ENCODE measurements around the gene FBXO47. TPM values are rescaled to one million over a fixed set of nuclear protein-coding genes. Genes with fewer than 3 reads are reported as not detected.

FBXO47 gene
- total RNA-seq, 2 donors from 2014 or later = not detected

DNA sequence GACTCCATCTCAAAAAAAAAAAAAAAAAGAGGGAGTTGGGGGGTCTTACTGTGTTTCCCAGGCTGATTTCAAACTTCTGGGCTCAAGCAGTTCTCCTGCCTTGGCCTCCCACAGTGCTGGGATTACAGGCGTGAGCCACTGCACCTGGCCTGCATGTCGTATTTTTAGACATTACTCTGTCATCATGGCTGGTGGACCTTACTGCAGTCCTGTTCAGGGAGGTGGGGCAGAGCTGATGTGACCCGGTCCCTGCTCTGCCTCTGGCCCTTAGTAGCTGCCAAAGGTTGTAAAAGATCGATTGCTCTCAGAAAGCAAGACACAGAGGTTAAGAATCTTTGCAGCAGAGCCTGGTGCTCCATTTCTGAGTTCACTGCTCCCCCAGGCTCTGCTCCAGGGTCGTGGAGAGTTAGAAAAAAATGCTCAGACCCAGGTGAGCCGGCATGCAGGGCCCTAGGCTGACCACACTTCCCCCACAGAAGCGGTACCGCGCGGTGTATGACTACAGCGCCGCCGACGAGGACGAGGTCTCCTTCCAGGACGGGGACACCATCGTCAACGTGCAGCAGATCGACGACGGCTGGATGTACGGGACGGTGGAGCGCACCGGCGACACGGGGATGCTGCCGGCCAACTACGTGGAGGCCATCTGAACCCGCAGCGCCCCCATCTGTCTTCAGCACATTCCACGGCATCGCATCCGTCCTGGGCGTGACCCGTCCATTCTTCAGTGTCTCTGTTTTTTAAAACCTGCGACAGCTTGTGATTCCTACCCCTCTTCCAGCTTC is 48.9 kb downstream of the FBXO47 start:
- Histone ChIP-seq H3K36me3 (peaks cover 56% of the 10 kb centered on the region), H3K27me3 (no peaks in the 10 kb centered on the region), H3K4me1 (peaks cover 0 to 49% of the 10 kb centered on the region in 2 donors), H3K27ac (no peak overlapping the region), H3K9me3 (no peaks in the 10 kb centered on the region), H3K4me3 (no peak overlapping the region)
- TF ChIP-seq, protein P1, sequence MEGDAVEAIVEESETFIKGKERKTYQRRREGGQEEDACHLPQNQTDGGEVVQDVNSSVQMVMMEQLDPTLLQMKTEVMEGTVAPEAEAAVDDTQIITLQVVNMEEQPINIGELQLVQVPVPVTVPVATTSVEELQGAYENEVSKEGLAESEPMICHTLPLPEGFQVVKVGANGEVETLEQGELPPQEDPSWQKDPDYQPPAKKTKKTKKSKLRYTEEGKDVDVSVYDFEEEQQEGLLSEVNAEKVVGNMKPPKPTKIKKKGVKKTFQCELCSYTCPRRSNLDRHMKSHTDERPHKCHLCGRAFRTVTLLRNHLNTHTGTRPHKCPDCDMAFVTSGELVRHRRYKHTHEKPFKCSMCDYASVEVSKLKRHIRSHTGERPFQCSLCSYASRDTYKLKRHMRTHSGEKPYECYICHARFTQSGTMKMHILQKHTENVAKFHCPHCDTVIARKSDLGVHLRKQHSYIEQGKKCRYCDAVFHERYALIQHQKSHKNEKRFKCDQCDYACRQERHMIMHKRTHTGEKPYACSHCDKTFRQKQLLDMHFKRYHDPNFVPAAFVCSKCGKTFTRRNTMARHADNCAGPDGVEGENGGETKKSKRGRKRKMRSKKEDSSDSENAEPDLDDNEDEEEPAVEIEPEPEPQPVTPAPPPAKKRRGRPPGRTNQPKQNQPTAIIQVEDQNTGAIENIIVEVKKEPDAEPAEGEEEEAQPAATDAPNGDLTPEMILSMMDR (IDR thresholded peaks at IDR 0.05) = no peak
- no peak for DNase-seq (ENCODE audit: low spot score)

DNA sequence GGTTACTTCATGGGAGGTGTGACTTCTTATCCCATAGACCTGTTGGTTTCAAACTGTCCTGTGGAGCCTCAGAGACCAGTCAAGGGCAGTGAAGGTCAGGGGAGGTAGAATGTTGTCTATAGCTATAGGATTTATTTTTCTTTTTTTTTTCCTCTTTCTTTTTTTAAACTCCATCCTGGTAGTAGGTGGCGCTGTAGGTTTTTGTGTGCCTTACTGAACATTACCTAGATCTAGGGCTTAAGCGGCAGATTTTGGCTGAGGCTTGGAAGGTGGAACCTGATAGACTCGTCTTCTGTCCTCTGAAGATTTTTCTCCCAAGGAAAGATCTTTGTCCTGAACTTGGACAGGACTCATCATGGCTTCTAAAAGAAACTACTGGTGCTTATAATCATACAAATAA is 49.9 kb downstream of the FBXO47 start:
- no peak overlapping the region for H3K27ac ChIP-seq
- DNase-seq (ENCODE audit: low spot score) = no peak
- TF ChIP-seq, protein P1 (IDR thresholded peaks at IDR 0.05) = no peak
- no peaks in the 10 kb centered on the region for H3K27me3 ChIP-seq
- peaks cover 56% of the 10 kb centered on the region for H3K36me3 ChIP-seq
- no peaks in the 10 kb centered on the region for H3K9me3 ChIP-seq
- peaks cover 0 to 49% of the 10 kb centered on the region in 2 donors for H3K4me1 ChIP-seq
- H3K4me3 ChIP-seq = no peak overlapping the region

DNA sequence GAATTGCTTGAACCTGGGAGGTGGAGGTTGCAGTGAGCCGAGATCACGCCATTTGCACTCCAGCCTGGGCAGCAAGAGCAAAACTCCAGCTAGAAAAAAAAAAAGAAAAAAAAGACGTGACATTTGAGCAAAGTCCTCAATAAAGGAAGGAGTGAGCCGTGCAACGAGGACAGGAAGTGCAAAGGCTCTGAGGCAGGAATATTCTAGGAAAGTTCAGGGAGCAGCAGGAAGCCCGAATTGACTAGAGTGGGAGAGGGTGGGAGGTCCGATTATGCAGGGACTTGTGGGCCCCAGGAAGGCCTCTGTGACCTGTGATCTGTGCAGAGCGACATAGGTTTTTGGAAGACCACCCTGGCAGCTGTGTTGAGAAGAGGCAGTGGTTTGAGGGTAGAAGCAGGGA is 50.4 kb downstream of the FBXO47 start:
- H3K36me3 ChIP-seq = peaks cover 56% of the 10 kb centered on the region
- H3K27ac ChIP-seq = no peak overlapping the region
- no peak overlapping the region for H3K4me3 ChIP-seq
- peaks cover 0 to 49% of the 10 kb centered on the region in 2 donors for H3K4me1 ChIP-seq
- TF ChIP-seq, protein P1 (IDR thresholded peaks at IDR 0.05) = no peak
- no peaks in the 10 kb centered on the region for H3K27me3 ChIP-seq
- H3K9me3 ChIP-seq = no peaks in the 10 kb centered on the region
- peak; percentile 5 for DNase-seq (ENCODE audit: low spot score)

DNA sequence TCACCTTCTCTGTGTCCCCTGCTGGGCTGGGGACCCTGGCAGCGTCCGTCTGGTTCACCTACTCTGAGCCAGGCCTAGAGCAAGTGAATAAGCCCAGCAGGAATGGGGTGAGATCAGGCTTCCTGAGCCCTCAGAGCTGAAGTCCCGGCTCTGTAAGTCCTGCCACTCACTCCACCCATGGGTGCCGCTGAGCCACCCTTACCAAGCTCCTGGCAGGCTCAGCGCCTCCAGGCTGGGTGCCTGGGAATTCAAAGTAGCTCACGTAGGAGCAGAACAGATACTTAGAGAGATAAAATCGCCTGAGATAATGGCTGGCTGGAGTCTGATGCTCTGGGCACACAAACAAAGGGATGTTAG is 51.6 kb downstream of the FBXO47 start:
- Histone ChIP-seq H3K36me3 (peaks cover 56% of the 10 kb centered on the region), H3K9me3 (no peaks in the 10 kb centered on the region), H3K4me3 (no peak overlapping the region), H3K27ac (no peak overlapping the region), H3K27me3 (no peaks in the 10 kb centered on the region), H3K4me1 (peaks cover 0 to 45% of the 10 kb centered on the region in 2 donors)
- TF ChIP-seq, protein P1 (IDR thresholded peaks at IDR 0.05) = no peak
- DNase-seq (ENCODE audit: low spot score) = peak; percentile 23

DNA sequence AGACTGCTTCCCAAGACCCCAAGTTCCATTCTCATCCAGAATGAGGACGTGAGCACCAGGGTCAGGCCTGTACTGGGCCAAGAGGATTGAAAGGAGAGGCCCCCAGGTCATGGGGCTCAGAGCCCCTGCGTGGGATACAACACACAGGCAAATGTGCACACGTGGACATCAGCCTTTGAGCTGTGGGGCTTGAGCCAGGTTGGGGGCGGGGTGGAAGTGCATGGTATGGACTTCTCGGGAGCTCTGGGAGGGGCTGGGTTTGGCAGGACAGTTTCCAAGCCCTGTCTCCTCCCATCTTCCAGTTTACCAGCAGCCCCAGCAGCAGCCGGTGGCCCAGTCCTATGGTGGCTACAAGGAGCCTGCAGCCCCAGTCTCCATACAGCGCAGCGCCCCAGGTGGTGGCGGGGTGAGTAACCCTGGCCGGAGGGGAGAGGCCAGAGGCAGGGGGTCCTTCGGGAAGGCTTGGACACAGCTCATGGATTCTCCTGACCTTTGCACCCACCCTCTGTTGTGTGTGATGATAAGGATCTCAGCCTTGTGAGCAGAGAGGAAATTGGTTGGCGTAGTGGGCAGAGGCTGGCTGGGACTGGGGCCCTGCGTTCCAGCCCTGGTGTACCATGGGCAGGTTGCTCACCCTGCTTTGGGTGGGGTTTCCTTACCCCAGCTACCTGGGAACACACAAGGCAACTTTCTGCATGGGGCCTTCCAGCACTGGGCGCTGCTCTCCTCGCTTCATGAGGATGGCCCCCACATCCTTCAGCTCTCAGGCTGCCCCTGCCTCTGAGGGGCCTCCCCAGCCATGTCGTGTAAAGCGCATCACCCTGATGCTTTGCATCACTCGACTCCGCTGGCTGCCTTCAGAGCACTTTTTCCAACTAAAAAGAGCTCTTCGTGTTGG is 52.2 kb downstream of the FBXO47 start:
- H3K27ac ChIP-seq = no peak overlapping the region
- H3K36me3 ChIP-seq = peaks cover 56% of the 10 kb centered on the region
- H3K4me3 ChIP-seq = no peak overlapping the region
- peaks cover 0 to 39% of the 10 kb centered on the region in 2 donors for H3K4me1 ChIP-seq
- TF ChIP-seq, protein P1 (IDR thresholded peaks at IDR 0.05) = no peak
- H3K27me3 ChIP-seq = no peaks in the 10 kb centered on the region
- DNase-seq (ENCODE audit: low spot score) = peak; percentile 23
- no peaks in the 10 kb centered on the region for H3K9me3 ChIP-seq
